Measurements from ENCODE around the gene ABTB1.

Gene ABTB1

DNA sequence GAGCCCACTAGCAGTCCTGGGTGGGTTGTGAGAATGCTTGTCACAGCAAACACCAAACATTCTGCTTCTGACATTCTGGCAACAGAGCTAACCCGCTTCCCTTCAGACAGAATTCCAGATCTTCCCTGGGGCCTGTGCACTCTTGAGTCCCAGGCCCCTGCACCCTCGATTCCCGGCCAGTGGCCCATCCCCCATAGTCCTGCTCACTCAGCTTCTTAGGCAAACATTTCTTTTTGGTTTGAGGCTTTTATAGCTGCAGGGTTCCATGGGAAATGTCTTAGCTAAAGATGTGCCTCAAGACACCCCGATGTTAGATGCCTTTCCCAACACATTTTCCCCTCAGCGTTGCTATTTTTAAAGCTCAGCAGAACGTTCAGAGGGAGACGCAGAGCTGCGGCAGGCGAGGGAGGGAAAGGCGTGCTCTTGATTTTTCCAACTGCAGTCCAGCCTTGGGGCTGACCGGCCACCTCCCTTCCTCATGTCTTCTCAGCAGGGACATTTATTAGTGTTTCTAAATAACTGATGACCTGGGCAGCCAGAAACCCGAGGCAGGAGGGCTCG is 35.2 kb downstream of the ABTB1 start:
- no peak for DNase-seq

DNA sequence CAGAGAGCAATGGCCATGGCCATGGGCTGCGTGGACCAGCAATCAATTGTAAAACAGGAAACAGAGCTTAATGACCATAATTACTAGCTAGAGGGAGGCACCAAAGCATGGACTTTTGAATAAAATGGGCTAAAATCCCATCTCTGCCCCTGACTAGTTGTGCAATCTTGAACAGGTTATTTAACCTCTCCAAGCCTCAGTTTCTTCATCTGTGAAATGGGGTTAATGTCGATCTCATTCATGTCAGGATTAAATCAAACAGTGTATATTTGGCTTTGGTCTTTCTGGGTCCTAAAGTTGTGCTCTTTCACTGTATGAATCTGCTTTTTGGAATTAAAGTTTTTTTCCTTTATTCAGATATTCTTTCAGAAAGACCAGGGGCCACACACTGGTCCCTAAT is 36.1 kb downstream of the ABTB1 start:
- DNase-seq: no peak

DNA sequence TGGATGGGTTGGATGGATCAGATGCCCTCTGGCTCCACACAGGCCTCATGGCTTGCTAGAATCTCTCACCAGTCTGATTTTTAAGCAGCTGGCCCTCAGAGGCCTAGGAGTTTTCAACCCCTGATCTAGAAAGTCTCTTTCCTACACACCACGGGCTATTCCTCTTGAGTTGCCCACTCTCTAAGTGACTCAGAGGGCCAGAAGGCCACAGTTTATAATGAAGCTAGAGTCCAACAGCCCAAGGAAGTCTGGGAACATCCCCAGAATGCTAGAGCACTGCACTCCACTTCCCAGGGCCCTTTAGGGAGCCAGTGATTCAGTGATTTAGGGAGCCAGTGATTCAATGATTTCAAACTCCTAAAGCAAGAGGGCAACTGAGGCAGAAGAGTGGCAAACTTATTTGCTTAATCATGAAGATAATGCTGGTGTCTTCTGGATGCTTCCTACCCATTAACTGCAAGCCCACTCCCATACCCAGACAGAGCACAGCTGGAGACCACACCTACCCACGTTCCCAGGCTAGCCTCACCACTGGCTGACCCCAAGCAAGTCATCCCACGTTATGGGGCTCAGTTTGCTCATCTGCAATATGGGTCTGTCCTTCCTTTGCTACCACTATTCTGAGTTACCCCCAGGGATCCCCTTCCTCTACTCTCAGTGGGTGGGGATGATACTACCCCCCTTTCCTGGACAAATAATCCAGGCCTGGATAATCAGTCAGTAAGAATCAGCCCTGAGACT is 36.7 kb downstream of the ABTB1 start:
- DNase-seq: no peak

DNA sequence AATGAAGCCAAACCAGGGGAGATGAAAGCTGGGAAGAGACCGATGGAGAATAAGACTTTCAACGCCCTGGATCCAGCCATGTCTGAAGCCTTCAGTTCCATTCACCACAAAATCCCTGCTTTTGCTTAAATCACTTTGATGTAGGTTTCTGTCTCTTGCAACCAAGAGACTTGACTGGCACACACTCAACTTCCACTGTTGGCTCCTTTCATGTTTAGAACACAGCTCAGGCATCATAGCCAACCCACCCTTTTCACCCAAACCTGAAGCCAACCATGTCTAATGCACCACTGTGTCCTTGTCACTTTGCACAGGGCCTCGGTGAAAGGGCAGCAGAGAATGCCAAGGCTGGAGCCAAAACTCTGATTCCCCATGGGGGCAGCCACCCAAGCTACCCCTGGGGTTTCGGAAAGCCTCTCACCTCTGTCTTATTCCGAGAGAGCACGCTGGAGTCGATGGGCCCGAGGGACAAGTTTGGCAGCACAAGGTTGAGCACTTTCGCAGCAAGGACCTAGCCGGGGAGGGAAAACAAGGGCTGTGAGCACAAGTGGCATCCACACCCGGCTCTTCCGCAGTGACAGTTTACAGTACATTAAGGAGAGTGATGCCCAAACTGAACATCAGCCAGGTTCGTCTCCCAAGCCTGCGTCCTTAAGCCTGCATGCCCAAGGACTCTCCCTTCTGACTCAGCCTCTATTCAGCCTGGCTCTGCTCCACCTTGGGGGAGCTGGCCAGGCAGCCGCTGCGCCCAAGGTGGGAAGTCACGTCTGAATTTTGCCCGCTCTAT is 37.6 kb downstream of the ABTB1 start:
- DNase-seq: no peak

DNA sequence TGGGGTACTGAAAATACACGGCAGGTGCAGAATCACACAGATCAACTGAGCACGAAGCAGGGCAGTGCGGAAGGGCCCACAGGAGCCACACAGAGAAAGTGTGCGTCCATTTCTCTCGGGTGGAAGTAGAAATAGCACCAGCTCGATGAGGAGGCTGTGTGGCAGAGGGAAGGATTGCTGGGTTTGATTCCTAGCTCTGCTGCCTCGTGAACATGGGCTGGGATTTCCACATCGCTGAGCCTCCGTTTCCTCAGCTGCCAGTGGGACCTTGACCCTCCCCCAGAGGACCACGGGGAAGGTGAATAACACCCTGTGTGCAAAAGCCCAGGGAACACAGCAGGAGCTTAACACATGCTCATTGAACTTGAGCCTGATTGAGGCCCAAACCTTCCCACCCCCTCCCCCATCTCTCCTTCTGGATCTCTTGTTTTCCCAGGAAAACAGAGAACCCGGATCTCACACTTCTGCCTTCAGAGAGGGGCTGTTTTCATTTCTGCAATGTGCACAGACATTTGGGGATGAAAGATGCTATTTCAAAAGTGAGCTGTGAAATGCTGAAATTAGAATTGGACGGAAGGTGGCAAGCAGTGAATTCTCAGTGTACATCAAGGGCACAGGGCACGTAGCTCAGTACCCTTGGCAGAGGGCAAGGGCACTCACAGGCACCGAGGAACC is 38.4 kb downstream of the ABTB1 start:
- DNase-seq: no peak

DNA sequence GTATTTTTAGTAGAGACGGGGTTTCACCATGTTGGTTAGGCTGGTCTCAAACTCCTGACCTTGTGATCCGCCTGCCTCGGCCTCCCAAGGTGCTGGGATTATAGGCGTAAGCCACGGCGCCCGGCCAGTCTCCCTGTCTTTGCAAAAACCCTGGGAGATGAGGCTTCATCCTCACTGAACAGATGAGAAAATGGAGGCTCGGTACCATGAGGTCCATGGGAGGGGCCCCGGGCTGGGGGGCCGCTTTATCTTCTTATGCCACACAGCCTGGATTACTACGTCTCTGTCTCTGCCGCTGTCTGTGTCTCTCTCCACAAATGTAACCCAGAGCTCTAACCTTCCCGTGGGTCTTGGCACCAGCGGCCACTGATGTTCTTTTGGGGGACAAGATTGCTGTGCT is 39.1 kb downstream of the ABTB1 start:
- no peak for DNase-seq

DNA sequence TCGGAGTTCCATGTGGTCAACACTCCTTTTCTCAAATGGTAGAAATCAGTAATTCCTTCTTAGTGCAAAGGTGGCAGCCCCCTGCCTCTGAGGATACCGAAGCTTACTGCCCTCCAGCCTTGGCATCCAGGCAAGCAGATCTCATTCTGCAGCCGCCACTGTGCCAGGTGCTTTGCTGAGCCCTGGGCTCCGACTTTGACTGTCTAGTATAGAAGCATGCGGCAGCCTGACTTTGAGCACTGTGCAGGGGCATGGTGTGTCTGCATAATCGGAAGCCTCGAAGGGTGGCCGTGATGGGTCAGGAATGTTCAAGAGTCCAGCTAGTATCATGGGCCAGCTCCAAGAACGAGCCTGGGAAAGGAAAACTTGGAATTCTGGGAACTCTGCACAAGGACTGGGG is 39.7 kb downstream of the ABTB1 start:
- DNase-seq: no peak

DNA sequence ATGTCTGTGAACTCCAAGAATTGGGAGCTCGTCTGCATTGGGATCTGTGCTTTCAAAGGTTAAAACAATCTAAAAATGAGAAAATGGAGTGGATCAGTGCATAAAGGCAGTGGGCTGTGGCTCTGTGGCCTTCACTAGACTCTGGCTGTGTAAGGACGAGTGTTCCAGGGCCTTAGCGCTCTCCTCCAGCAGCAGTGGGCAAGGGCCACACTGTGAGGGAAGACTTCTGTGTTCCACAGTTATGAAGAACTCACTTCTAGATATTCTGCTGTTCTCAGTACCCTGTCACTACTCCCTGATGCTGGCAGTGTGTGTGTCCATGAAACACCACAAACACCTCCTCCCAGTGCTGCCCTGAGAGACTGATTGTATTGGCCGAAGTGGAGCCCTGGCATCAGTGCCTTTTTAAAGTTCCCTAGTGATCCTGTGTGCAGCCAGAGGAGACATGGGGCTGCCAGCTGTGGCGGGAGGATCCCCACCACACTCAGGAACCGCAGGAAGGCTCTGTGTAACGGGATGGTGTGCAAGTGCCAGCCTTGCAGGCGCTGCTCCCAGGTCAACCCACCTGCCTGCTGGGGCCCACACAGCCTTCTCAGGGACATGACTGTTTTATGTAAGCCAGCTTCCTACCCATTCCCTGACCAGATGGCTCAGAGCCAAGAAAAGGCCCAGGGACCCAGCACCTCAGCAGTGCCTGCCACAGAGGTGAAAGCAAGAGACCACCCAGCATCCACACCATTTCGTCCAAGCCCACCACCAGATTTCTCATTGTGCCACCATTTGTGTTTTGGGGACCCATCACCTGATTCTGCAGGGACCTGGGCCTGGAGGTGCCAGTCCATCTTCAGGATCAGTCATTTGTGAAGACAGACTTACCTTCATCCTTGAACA is 40.4 kb downstream of the ABTB1 start:
- DNase-seq: no peak

DNA sequence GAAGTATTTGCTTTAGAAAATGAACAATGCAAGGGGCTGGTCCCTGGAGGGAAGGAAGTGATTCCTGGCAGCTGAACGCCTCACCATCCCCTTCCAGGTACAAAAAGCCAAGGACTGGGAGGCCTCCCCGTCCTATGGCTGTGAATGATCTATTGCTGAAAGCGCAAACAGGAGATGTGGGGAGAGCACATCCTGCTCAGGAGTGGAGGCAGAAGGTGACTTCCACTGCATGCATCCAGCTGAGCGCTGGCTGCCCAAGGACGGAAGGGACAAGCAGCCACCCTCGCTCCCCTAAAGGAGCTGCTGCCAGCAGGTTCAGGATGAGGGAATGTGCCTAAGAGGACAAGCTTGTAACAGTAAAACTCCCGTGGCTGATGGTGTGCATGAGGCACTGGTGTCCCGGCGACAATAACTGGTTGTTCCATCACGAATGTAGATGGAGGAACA is 41.4 kb downstream of the ABTB1 start:
- no peak for DNase-seq

DNA sequence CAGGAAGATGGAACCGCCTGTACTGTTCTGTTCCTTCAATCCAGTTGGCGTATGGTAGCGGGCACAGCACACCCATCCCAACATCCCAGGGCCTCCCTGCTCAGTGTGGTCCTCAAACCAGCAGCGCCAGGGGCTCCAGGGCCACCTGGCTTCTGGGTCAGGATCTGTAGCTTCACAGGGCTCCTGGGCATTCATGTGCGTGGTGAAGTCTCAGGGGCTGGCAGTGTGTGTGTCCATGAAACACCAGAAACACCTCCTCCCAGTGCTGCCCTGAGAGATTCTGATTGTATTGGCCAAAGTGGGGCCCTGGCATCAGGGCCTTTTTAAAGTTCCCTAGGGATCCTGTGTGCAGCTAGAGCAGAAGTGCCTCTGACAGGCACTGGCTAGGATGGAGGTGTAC is 42.1 kb downstream of the ABTB1 start:
- DNase-seq: no peak

DNA sequence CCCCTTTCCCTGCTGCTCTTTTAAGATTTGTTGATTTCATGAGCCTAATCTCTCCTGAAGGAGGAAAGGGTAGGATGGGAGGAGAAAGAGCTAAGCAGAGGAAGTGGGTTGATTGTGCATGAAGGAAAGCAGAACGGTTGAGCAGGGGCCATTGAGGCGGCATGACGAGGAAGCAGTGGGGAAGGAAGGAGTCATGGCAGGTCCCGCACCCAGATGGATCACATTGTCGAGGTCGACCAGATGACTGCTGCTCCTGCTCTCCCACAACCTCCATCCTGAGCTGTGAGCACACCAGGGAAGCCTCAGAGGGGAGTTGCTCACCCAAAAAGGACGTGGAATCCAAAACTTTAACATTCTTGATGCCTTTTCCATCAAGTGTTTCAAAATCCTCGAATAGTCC is 42.8 kb downstream of the ABTB1 start:
- no peak for DNase-seq

DNA sequence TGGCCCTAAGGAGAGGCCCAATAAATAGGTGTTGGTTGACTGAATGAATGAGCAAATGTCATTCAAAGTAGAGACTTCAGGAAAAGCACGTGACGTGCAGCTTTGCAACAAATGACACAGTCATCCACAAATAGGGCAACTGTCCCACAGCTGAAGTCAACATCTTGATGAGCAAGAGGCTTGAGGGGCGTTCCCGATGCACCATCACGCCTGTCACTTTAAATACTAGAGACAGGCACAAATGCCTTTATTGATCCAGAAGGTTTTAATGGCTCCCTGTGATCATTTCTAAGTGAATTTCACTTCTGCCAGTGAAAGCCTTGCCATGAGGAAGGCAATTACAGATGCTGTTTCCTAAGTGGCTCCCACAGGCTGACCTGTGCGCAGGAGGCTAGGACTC is 43.6 kb downstream of the ABTB1 start:
- no peak for DNase-seq

DNA sequence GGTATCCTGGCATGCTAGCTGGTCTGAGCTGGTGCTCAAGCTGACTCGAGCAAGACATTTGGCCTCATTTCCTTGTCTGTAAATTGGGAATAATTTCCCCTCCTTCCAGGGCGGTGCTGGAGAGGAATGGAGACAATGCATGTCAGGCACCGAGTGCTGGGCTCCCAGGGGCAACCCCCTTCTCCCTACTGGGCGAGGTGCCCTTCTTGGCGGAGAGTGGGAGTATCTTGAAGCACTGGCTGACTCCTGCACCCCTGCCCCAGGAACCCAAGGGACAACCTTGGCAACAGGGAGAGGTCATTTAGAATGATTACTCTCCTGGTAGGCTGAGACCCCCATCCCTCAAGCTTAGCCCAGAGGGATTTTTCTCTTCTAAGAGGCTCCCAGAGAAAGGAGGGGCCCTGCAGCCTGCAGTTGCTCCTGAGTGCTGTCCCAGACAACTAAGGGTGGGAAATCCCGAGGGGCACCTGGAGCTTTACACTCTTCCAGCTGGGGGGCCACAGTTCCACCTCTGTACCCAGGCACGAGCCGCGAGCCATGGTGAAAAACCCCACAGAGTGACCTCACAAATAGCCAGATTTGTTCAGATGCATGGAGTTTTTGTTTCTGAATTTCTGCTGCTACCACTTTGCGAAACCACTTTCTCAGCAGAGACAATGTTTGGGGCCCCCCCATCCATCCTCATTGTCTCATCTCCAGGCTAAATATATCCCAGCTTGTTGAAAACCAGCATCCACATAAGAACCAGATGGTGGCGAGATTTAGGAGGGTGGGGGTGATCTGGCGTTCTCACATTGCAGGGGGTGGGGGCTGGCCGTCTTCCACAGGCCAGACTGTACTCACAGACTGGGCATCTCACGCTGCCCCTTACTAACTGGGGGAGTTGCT is 44.8 kb downstream of the ABTB1 start:
- DNase-seq: no peak

DNA sequence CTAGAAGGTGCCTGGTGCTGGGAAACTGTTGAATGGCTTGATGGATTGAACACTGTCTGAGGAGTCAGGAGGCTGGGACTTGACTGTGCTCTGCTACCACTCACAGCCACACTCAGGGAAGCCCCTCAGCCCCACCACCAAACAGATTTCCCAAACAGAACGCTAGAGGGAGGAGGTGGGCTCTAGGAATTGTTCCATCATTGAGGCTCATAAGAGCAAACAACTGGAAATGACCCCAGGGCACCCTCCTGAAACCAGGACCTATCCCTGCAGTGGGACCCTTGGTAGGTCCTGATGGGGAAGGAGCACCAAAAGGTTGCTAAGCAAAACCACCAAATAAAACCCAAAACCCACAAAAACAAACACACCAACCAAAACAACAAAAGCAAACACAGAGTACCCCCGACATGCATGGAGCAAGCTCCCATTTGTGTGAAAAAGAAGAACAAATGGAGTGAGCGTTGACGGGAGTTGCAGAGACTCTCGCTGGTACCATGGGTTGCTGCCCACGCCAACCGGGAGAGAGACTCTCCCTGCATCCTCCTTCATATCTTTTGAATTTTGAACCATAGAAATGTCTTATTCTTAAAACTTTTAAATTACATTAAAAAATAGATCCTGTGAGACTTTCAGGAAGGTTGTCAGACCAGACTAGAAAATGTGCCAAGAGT is 45.6 kb downstream of the ABTB1 start:
- DNase-seq: no peak

DNA sequence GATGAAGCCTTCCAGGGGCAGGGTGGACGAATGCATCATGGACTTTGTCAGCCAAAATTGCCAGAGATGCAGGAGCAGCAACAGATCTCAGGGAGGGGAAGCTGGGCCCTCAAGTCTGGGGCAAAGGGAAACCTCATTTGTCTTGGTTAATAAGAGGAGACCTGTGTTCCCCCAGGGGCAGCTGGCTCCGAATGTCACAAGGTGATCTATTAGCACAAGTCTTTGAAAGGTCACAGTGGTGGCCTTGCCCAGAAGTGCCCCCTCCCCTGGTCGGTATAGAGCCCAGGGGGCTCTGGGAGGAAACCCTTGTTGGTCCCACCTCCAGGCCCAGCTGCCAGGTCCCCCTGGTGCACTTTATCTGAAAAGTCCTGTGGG is 46.2 kb downstream of the ABTB1 start:
- DNase-seq: no peak

DNA sequence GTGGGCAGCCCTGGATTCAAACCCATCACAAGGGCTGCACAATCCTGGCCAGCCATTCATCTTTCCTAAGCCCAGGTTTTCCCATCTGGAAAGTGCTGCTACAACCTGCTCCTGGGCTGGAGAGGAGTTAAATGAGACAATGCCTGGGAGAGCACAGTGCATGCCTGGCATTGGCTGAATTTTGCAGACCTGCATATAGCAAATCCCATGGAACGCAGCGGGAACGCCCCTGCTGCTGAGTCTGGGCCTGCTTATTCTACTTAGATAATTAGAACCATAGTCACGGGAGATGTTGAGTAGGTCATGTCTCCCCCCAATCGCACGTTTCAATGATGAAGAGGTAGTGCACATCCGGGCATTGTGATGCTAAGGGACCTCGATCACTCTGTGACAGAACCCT is 46.6 kb downstream of the ABTB1 start:
- no peak for DNase-seq

DNA sequence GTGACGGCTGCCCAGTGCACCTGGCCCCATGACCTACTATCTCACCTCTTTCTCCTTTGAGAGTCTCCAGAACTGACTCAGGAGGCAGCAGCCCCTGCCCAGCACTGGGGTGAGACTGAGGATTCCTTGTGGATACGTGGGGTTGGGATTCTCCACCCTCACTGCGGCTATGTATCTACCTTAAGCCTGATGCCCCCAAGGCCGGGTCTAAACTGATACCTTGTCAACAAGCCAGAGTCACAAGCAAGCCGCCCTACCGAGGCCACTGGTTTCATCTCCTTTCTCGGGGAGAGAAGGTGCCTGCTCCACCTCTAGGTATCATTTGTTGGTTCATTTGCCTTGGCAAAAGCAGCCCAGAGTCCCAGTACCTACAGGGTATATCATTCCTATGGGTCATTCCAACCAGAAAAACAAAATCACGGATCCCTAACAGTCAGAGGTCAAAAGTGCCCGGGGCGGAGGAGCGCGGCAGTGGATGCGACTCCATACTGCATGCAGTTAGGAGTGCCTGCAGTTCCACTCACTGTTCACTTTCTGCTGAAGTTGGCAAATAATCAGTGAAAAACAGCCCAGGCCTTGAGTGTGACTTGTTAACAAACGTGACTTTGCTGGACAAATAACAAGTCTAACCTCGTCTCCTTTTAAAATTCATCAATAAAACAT is 47.5 kb downstream of the ABTB1 start:
- no peak for DNase-seq

DNA sequence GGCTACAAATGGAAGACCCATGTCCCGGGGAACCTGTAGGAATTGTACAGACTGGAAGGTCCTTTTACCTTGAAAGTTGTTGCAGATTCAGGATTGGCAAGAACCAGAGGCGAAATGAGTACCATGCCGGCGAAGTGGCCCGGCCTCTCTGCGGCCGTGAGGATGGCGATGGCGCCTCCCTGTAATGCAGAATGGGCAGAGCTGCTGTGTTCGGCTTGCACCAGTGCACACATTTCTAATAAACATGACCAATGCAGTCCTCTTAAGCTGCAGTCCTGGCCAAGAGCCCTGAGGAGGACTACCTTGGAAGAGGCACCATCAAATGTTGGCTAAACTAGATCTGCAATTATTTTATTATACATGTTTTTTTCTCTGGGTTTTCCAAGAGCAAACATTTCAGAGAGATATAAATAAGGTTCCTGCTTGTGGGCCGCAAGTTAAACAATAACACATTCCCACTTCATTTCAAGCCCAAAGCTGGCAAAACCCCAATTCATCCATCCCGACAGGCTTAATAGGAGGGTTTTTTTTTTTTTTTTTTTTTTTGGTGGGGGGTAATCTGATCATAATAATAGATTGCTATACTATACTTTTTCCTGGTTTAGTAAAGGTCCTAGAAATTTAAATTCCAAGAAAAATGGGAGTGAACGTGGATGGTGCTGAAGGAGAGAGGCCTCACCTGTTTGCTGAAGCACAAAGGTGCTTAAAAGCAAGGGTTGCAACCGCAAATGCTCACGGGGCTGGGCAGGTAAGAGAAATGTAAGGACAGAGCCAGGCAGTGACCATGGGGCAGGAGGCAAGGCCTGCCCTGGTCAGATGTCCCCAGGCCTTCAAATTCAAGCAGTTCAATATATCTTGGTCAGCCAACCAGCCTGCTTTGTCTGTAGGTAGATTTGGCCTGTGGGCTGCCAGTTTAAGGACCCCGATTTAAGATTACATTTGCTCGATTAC is 48.5 kb downstream of the ABTB1 start:
- no peak for DNase-seq

DNA sequence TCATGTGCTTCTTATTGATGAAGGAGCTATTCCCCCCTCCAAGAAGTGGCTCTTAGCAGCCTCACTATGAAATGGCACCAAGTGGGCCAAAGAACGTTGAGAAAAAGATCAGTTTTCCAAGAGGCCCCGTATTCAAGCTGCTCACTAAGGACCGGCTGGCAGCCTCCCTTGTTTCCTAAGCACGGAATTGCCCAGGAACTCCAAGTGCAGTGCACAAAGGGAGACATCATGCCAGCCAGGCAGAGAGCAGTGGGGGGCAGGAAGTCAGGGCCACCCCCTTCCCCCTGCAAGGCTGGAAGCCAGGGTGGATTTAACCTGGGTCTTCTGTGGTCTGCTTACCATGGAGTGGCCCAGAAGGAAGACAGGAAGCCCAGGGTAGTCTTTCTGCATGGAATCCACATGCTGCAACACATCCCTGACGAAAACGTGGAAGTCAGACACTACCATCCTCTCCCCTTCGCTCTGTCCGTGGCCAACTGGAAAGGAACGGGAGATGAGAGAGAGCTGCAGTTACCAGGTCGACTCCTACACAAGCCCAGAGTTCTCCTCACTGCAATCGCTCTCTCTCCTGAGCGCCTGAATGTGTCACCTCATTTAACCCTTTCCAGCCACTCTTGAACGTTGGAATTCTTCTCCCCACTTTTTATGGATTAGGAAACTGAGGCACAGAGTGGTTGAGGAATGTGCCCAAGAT is 49.5 kb downstream of the ABTB1 start:
- no peak for DNase-seq
